D721Med (cell line): ENCODE data around the gene CRPPA.
"Not testable (repeated sequence)": the region's sequence is repeated elsewhere in the genome, so short reads cannot be mapped to it uniquely, and the experiment has no call there.

ENCODE experiments used
- DNase-seq: peaks from one replicate; pipeline ENCODE4 v3.0.0; 2011; ENCODE audit warnings: low spot score; ENCODE audit not compliant: insufficient read length
- FAIRE-seq: peaks from 2 replicates; lab custom pipeline; 2011; peaks lifted over from hg19 to GRCh38; lab: Jason Lieb, UNC
- CTCF ChIP-seq: IDR thresholded peaks from 2 replicates; pipeline ENCODE4 v1.5.1; 2012; ENCODE audit warnings: mild to moderate bottlenecking, control low read depth; ENCODE audit not compliant: insufficient read depth; ENCODE audit errors: missing control alignments

Gene CRPPA

GRCh38 chr7:16397501-16398145 is 23.7 kb downstream of the CRPPA start:
- no peak for TF ChIP-seq CTCF
- FAIRE-seq = no peak
- DNase-seq = no peak

DNA sequence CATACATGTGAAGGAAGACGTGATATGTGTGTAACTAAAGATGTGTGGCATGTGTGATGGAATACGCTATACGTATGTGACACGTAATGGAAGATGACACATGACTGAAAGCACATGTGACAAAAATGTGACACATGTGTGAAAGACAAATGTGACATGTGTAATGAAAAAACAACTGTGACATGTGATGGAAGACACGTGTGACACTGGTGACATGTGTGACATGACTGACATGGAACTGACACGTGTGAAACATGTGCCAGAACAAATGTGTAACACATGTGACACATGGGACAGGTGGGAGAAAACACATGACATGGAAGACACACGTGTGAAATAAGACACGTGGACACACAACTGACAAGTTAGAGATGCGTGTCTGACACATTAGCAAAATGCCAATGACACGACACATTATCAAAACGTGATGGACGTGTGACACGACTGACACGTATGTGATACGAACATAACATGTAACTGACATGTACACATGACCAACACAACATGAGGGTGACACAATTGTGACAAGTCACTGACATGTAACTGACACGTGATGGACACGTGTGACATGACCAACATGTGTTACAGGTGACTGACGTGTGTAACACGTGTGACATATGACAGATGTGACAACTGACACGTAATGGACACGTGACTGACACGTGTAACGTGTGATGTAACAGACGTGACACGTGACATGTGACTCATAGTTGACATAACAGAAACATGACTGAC is 24.4 kb downstream of the CRPPA start:
- FAIRE-seq (peak; percentile 38), DNase-seq (no peak)
- TF ChIP-seq CTCF = no peak

DNA sequence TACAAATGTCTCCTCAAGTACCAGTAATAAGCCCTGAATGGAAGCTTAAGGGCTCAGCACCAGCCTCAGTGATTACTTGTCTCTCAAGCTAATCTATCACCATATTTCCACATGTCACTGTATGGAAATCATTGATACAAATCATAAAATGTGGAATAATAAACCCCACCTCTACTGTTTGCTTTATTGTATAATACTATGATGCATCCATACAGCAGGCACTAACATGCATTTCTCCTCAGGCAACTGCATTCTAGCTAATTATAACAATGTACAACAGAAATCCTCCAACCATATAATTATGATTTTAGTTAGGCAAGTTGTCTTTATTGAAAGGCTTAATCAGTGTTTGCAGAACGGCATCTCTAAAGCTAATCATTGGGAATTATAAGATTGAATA is 26.2 kb downstream of the CRPPA start:
- no peak for DNase-seq
- TF ChIP-seq CTCF = no peak
- no peak for FAIRE-seq

GRCh38 chr7:16393862-16394422 is 27.4 kb downstream of the CRPPA start:
- DNase-seq = no peak
- FAIRE-seq = no peak
- no peak for TF ChIP-seq CTCF

GRCh38 chr7:16392990-16393523 is 28.3 kb downstream of the CRPPA start:
- FAIRE-seq = no peak
- no peak for TF ChIP-seq CTCF
- DNase-seq = no peak

- not testable (repeated sequence) for FAIRE-seq, DNase-seq
Observed at GRCh38 chr7:16383786-16384185, 37.6 kb downstream of the CRPPA start.

- FAIRE-seq = not testable (repeated sequence)
Observed at GRCh38 chr7:16383103-16383502, 38.2 kb downstream of the CRPPA start.

More at GRCh38 chr7:16383103-16383502, 38.2 kb downstream of the CRPPA start:
- not testable (repeated sequence) for DNase-seq
